LoVo (cell line): ENCODE results near the gene PSMC3IP.

Source experiments
- DNase-seq: peaks from one replicate; pipeline ENCODE4 v3.0.0-alpha.2; 2016; ENCODE audit warnings: low spot score

PSMC3IP gene

GRCh38 chr17:42585353-42585752 is 7.8 kb upstream of the PSMC3IP start:
- DNase-seq: no peak

GRCh38 chr17:42584880-42585279 is 7.4 kb upstream of the PSMC3IP start:
- no peak for DNase-seq

- no peak for DNase-seq
Observed at GRCh38 chr17:42581744-42582270, 4.3 kb upstream of the PSMC3IP start.

- no peak for DNase-seq
Observed at GRCh38 chr17:42579794-42580551, 2.4 kb upstream of the PSMC3IP start.

- peak; percentile 77 for DNase-seq
Observed at GRCh38 chr17:42578282-42578869, 847 bp upstream of the PSMC3IP start.

- no peak for DNase-seq
Observed at GRCh38 chr17:42577140-42577531, 393 bp downstream of the PSMC3IP start.

- DNase-seq: no peak
Observed at GRCh38 chr17:42574463-42574862, 3.1 kb downstream of the PSMC3IP start.

- DNase-seq: no peak
Observed at GRCh38 chr17:42573095-42573494, 4.4 kb downstream of the PSMC3IP start.

GRCh38 chr17:42571435-42572225 is 5.9 kb downstream of the PSMC3IP start:
- no peak for DNase-seq

- DNase-seq: no peak
Observed at GRCh38 chr17:42568341-42569111, 9.0 kb downstream of the PSMC3IP start.

- DNase-seq: peak; percentile 97
Observed at GRCh38 chr17:42566883-42567573, 10.5 kb downstream of the PSMC3IP start, which contains the start of gene MLX. Gene MLX, plus strand, starts transcription at chr17:42567100. Its CDS starts 25 bp downstream, at chr17:42567125.

- DNase-seq: no peak
Observed at GRCh38 chr17:42566215-42566882, 11.2 kb downstream of the PSMC3IP start.

GRCh38 chr17:42565523-42566214 is 11.9 kb downstream of the PSMC3IP start:
- DNase-seq: no peak

GRCh38 chr17:42564815-42565522 is 12.6 kb downstream of the PSMC3IP start:
- no peak for DNase-seq

- DNase-seq: no peak
Observed at GRCh38 chr17:42563950-42564349, 13.6 kb downstream of the PSMC3IP start.

- DNase-seq: peak; percentile 70
Observed at GRCh38 chr17:42563543-42563942, 14.0 kb downstream of the PSMC3IP start.

GRCh38 chr17:42563143-42563509 is 14.4 kb downstream of the PSMC3IP start:
- DNase-seq: no peak

- DNase-seq: peak; percentile 19
Observed at GRCh38 chr17:42562388-42563142, 15.0 kb downstream of the PSMC3IP start.
